Stimulated activated CD4-positive, alpha-beta T cell treated with anti-CD3 and anti-CD28 coated beads, Interleukin-4, amount 100 ng/mL, for 24 hours (primary cell): Measurements from ENCODE around the gene IFI27L2.

Source experiments
- DNase-seq: peaks from one replicate; pipeline ENCODE4 v3.0.0-alpha.2; 2020

The IFI27L2 gene

DNA sequence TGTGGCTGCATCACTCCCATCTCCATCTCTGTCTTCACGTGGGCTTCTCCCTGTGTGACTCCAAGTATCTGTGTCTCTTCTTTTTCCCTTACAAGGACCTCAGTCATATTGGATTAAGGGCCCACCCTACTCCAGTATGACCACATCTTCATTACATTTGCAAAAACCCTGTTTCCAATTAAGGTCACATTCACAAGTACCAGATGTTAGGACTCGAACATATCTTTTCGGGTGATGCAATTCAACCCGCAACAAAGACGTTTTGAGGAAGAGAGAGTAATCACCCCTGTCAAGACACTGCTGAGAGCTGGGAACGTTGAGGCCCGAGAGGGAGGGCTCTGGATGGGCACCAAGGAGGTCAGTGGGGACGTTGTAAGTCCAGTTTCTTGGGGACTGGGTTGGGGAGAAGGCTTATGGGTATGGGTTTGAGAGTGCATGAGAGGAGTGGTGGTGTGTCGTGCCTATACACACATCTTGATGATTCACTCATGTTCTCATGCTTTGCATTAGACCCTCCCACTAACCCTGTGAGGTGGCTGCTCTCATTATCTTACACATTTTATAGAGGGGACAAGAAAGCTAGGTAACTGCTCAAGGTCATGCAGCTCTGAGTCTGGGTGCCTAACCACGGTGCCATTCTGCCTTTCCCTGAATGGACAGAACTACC is 30.9 kb downstream of the IFI27L2 start:
- no peak for DNase-seq

- no peak for DNase-seq
Measured at GRCh38 chr14:94097091-94097490, 32.3 kb downstream of the IFI27L2 start.

DNA sequence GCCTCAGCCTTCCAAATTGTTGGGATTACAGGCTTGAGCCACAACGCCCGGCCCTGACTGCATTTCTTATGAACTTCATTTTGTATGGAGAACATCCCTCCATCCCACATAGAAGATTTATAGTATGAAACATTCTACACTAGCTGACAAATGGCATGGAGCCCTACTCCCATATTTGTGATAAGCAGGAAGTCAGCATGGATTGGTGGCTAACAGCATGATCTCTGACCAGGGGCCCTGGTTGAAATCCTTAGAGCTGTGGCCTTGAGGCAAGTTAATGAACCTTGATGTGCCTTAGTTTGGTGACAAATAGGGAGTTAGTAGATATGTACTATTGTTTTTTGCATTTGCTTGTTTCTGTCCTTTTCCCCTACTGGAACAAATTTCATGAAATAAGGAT is 36.0 kb downstream of the IFI27L2 start:
- no peak for DNase-seq

DNA sequence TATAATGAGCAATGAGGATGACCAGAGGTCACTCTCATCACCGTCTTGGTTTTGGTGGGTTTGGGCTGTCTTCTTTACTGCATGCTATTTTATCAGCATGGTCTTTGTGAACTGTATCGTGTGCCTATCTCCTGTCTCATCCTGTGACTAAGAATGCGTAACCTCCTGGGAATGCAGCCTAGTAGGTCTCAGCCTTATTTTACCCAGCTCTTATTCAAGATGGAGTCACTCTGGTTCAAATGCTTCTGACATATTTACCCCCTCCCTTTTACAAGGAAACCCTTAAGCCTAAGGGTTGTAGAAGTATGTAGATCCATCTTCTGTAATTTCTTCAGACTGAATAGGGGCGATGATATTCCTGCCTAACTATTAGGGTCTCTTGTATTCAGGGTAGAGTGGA is 39.9 kb downstream of the IFI27L2 start:
- no peak for DNase-seq

GRCh38 chr14:94088516-94088915 is 40.9 kb downstream of the IFI27L2 start:
- no peak for DNase-seq

GRCh38 chr14:94087891-94088290 is 41.5 kb downstream of the IFI27L2 start:
- DNase-seq: no peak

GRCh38 chr14:94081386-94081820 is 48.0 kb downstream of the IFI27L2 start:
- no peak for DNase-seq

GRCh38 chr14:94080621-94081385 is 48.6 kb downstream of the IFI27L2 start, which contains the start of the genes DDX24 and IFI27L1:
Gene DDX24, minus strand, starts transcription at chr14:94081202. Its CDS starts 1,460 bp downstream, at chr14:94079742.
Gene IFI27L1, plus strand, starts transcription at chr14:94081310. Its CDS starts 15,628 bp downstream, at chr14:94096938.
- peak; percentile 97 for DNase-seq

- no peak for DNase-seq
Measured at GRCh38 chr14:94079891-94080620, 49.3 kb downstream of the IFI27L2 start.

GRCh38 chr14:94077823-94078222 is 51.6 kb downstream of the IFI27L2 start:
- no peak for DNase-seq
